Activated CD4-positive, alpha-beta T cell treated with anti-CD3 and anti-CD28 coated beads for 36 hours (primary cell): Measurements from ENCODE around the gene ATP8A1. TPM values are rescaled to one million over a fixed set of nuclear protein-coding genes. Genes with fewer than 3 reads are reported as not detected.
"Not testable (repeated sequence)": the region's sequence is repeated elsewhere in the genome, so short reads cannot be mapped to it uniquely, and the experiment has no call there.

Experiments
- ATAC-seq: fragments of 200-7000 bp; cut with Tn5 transposase; one replicate; pipeline ENCODE4 v1.10.0; 2021; ENCODE audit warnings: mild to moderate bottlenecking, moderate library complexity
- CTCF ChIA-PET: fragments of 350-600 bp; sonication (Branson Sonifier 250); formaldehyde crosslinking; loops from one replicate; lab custom pipeline; 2021; ENCODE audit warnings: antibody characterized with exemption; lab: Charles Lee
- POLR2A ChIA-PET: fragments of 350-600 bp; sonication (Branson Sonifier 250); formaldehyde crosslinking; loops from one replicate; lab custom pipeline; 2021; ENCODE audit warnings: antibody characterized with exemption, inconsistent platforms; lab: Charles Lee
- DNase-seq: peaks from one replicate; pipeline ENCODE4 v3.0.0-alpha.2; 2020
- H3K27ac Mint-ChIP-seq: one replicate; pipeline ENCODE4 v1.8.0; 2021; ENCODE audit warnings: mixed read lengths
- H3K27me3 Mint-ChIP-seq: one replicate; pipeline ENCODE4 v1.8.0; 2021; ENCODE audit warnings: mixed read lengths
- H3K36me3 Mint-ChIP-seq: one replicate; pipeline ENCODE4 v1.8.0; 2021; ENCODE audit warnings: low read depth, mixed read lengths
- H3K4me1 Mint-ChIP-seq: one replicate; pipeline ENCODE4 v1.8.0; 2021; ENCODE audit warnings: mixed read lengths
- H3K4me3 Mint-ChIP-seq: one replicate; pipeline ENCODE4 v1.8.0; 2021; ENCODE audit warnings: mild to moderate bottlenecking, moderate library complexity, mixed read lengths
- H3K9me3 Mint-ChIP-seq: one replicate; pipeline ENCODE4 v1.8.0; 2021; ENCODE audit warnings: low read depth, mixed read lengths
- intact Hi-C, 2 experiments: fragments of 100-400 bp; cut with DNase I in 1 of 2; cut with micrococcal nuclease in 1 of 2; formaldehyde crosslinking; loops; one replicate each; pipeline versions ENCODE4 v1.14.2 to v1.15.1; 2022 to 2024; cut with DNase I, micrococcal nuclease
- total RNA-seq, 2 experiments: library from RNA; stranded (reverse); gene quantifications; one replicate each; pipeline ENCODE4 v1.2.3, GENCODE V29; 2021

Gene ATP8A1
- total RNA-seq, 2 experiments from 2014 or later: 15.1 to 21.1 TPM

GRCh38 chr4:42510225-42510624 is 146.7 kb downstream of the ATP8A1 start:
- DNase-seq: no peak
- CTCF ChIA-PET: interaction anchor here (1.3 to 3.2 kb wide), 2 partner anchors 9 to 10 kb away, joined by 3 to 15 read pairs; no protein-coding TSS in a partner anchor

DNA sequence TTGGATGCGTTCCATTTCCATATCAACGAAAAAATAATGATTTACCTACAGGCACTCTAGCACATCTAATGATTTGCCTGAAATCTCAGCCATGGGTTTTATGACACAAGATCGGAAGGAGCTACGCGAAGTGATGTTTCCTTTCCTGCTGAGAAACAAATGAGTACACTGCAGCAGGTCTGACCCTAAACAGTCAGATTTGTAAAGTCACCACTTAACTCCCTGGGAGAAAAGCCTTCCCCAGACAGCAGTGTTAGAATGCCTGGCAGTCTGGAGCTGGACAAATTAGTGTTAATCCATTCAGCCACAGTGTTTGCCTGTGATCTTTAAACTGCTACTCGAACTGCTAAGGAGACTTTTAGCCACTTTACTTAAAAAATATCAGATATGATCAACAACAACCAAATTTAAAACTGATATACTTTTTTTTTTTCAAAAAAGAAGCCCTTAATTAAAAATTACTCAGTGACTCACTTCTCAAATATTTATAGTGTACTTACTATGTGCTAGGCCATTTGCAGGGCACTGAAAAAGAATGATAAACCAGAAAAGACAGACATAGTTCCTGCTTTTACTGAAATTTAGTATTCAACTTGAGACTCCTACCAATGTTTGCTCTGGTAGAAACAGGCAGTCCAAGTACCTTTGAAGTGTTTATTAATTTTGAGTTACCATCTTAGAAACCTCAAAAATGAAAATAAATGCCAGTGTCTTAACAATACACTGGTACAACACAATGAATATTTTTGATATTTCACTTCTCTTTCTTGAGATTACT is 155.1 kb downstream of the ATP8A1 start:
- intact Hi-C loops: no loop called here
- no peak for DNase-seq
- Mint-ChIP-seq H3K9me3 (no peaks in the 10 kb centered on the region), H3K4me3 (no peak overlapping the region), H3K36me3 (peaks cover 45% of the 10 kb centered on the region), H3K27me3 (no peaks in the 10 kb centered on the region), H3K4me1 (no peaks in the 10 kb centered on the region), H3K27ac (no peak overlapping the region)
- ChIA-PET POLR2A (no interaction called here), CTCF (interaction anchor here (1.0 to 4.1 kb wide), 3 partner anchors 12 to 130 kb away, joined by 3 to 15 read pairs (median 4); no protein-coding TSS in a partner anchor)
- no peak for ATAC-seq

More at GRCh38 chr4:42510225-42510624, 146.7 kb downstream of the ATP8A1 start:
- H3K9me3 Mint-ChIP-seq: no peaks in the 10 kb centered on the region
- no peaks in the 10 kb centered on the region for H3K4me1 Mint-ChIP-seq
- H3K27me3 Mint-ChIP-seq: no peaks in the 10 kb centered on the region
- intact Hi-C loops: no loop called here
- H3K4me3 Mint-ChIP-seq: no peak overlapping the region
- no peak for ATAC-seq
- POLR2A ChIA-PET: no interaction called here
- H3K27ac Mint-ChIP-seq: no peak overlapping the region
- peaks cover 24% of the 10 kb centered on the region for H3K36me3 Mint-ChIP-seq

DNA sequence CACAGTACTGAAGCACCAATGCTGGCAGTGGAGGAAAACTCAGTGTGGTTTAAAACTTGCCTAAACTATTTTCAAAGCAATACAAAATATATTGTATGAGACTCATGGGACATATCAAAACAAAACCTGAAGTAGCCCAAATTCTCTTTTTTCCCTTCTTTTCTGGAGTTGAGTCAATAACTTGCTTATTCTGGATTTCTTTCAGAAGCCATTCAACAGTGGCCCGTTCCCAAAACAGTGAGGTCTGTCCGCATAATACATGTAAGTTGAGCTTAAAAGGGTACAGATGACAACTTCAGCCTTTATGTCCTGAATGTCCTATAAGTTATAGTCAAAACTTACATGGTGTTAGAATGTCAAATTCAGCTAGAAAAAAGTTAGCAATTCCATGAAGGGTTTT is 158.9 kb downstream of the ATP8A1 start:
- no peaks in the 10 kb centered on the region for H3K9me3 Mint-ChIP-seq
- H3K27me3 Mint-ChIP-seq: no peaks in the 10 kb centered on the region
- no peak for ATAC-seq
- CTCF ChIA-PET: interaction anchor here (0.6 to 4.1 kb wide), 3 partner anchors 13 to 41 kb away, joined by 3 to 15 read pairs (median 7); no protein-coding TSS in a partner anchor
- intact Hi-C loops: no loop called here
- H3K4me1 Mint-ChIP-seq: no peaks in the 10 kb centered on the region
- DNase-seq: no peak
- POLR2A ChIA-PET: no interaction called here
- no peak overlapping the region for H3K27ac Mint-ChIP-seq
- peaks cover 26% of the 10 kb centered on the region for H3K36me3 Mint-ChIP-seq
- no peak overlapping the region for H3K4me3 Mint-ChIP-seq

GRCh38 chr4:42497142-42497910 is 159.6 kb downstream of the ATP8A1 start:
- ChIA-PET CTCF (interaction anchor here (2.4 to 4.1 kb wide), 2 partner anchors 14 to 22 kb away, joined by 7 to 15 read pairs; no protein-coding TSS in a partner anchor), POLR2A (no interaction called here)
- no peaks in the 10 kb centered on the region for H3K27me3 Mint-ChIP-seq
- DNase-seq: no peak
- H3K36me3 Mint-ChIP-seq: peaks cover 21% of the 10 kb centered on the region
- H3K27ac Mint-ChIP-seq: no peak overlapping the region
- no peak for ATAC-seq
- no peak overlapping the region for H3K4me3 Mint-ChIP-seq
- H3K4me1 Mint-ChIP-seq: no peaks in the 10 kb centered on the region
- intact Hi-C loops: no loop called here
- no peaks in the 10 kb centered on the region for H3K9me3 Mint-ChIP-seq

DNA sequence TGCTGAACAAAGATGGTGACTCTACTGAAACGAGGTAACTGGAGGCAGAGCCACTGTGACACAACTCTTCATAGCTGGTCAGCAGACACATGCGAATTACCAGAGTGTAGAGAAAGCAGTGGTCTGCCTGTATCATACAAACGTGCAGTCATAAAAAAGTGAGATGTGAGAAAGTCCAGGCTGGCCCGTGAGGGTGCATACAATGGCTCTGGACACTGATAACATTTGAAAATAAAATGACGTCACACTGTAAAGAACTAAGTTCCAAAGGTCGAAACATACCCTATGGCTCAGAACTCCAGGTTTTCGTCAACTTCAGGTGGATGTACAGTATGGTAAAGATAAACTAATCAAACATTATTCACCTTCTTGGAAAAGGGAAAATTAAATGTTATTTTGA is 163.9 kb downstream of the ATP8A1 start:
- no peak overlapping the region for H3K27ac Mint-ChIP-seq
- no peak for ATAC-seq
- CTCF ChIA-PET: no interaction called here
- POLR2A ChIA-PET: no interaction called here
- intact Hi-C loops: no loop called here
- H3K4me1 Mint-ChIP-seq: no peaks in the 10 kb centered on the region
- no peak overlapping the region for H3K4me3 Mint-ChIP-seq
- DNase-seq: no peak
- H3K9me3 Mint-ChIP-seq: no peaks in the 10 kb centered on the region
- H3K27me3 Mint-ChIP-seq: no peaks in the 10 kb centered on the region
- peaks cover 11% of the 10 kb centered on the region for H3K36me3 Mint-ChIP-seq

DNA sequence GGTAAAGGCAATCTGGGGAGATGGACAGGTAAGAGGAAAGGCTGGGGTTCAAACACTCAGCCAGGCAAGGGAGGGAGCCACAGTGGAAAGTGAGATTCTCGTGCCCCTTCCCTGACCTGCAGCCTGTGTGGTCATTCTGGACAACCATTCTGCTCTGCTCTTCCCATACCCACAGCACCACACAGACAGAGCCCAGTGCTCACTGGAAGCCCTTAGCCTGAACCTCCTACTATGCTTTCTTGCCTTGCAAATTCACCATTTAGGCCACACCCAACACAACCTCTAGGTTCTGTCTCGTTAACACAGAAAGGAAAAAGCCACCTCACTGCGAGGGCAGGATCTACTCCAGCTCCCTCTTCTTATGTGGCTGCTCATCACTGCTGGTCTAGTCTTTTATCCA is 166.9 kb downstream of the ATP8A1 start:
- Mint-ChIP-seq H3K27ac (peak overlapping the region; percentile 44), H3K4me3 (no peak overlapping the region), H3K9me3 (no peaks in the 10 kb centered on the region), H3K4me1 (no peaks in the 10 kb centered on the region), H3K36me3 (peaks cover 3% of the 10 kb centered on the region), H3K27me3 (no peaks in the 10 kb centered on the region)
- ATAC-seq (no peak), DNase-seq (no peak)
- intact Hi-C loops: no loop called here
- POLR2A ChIA-PET: no interaction called here
- CTCF ChIA-PET: interaction anchor here (1.4 kb wide), 1 partner anchor 11 kb away, joined by 3 read pairs; no protein-coding TSS in a partner anchor

DNA sequence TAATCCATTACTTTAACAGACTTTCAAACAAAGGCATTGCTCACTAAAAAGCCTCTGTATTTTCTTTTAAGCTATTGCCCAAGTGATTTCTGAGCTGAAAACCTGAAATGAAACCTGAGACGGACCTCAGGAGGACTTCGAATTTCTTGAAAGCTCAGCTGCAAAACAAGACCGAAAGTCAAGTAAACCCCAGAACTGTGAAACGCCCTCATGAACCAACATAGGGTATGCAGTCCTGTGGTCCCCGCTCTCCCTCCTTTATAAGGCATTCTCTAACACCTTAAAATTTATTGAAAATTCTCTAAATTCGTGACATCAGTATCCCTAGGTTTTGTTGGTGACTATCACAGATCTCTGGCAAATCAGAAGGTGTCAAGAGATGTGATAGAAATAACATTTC is 167.8 kb downstream of the ATP8A1 start:
- H3K27ac Mint-ChIP-seq: no peak overlapping the region
- no peaks in the 10 kb centered on the region for H3K27me3 Mint-ChIP-seq
- DNase-seq: no peak
- no peaks in the 10 kb centered on the region for H3K9me3 Mint-ChIP-seq
- intact Hi-C loops: no loop called here
- POLR2A ChIA-PET: interaction anchor here (0.7 kb wide), 1 partner anchor 22 kb away, joined by 3 read pairs; no protein-coding TSS in a partner anchor
- no peak for ATAC-seq
- H3K36me3 Mint-ChIP-seq: peaks cover 2% of the 10 kb centered on the region
- H3K4me3 Mint-ChIP-seq: no peak overlapping the region
- CTCF ChIA-PET: interaction anchor here (1.4 kb wide), 1 partner anchor 12 kb away, joined by 3 read pairs; no protein-coding TSS in a partner anchor
- H3K4me1 Mint-ChIP-seq: no peaks in the 10 kb centered on the region

GRCh38 chr4:42488554-42488953 is 168.4 kb downstream of the ATP8A1 start:
- no peaks in the 10 kb centered on the region for H3K27me3 Mint-ChIP-seq
- H3K4me3 Mint-ChIP-seq: no peak overlapping the region
- no peaks in the 10 kb centered on the region for H3K4me1 Mint-ChIP-seq
- CTCF ChIA-PET: no interaction called here
- POLR2A ChIA-PET: no interaction called here
- no peak for DNase-seq
- H3K36me3 Mint-ChIP-seq: peaks cover 6% of the 10 kb centered on the region
- H3K9me3 Mint-ChIP-seq: no peaks in the 10 kb centered on the region
- H3K27ac Mint-ChIP-seq: no peak overlapping the region
- no peak for ATAC-seq
- intact Hi-C loops: no loop called here

GRCh38 chr4:42488114-42488513 is 168.8 kb downstream of the ATP8A1 start:
- no peak overlapping the region for H3K4me3 Mint-ChIP-seq
- H3K4me1 Mint-ChIP-seq: no peaks in the 10 kb centered on the region
- POLR2A ChIA-PET: no interaction called here
- no peaks in the 10 kb centered on the region for H3K27me3 Mint-ChIP-seq
- peaks cover 7% of the 10 kb centered on the region for H3K36me3 Mint-ChIP-seq
- no peak overlapping the region for H3K27ac Mint-ChIP-seq
- ATAC-seq (no peak), DNase-seq (no peak)
- CTCF ChIA-PET: no interaction called here
- intact Hi-C loops: no loop called here
- no peaks in the 10 kb centered on the region for H3K9me3 Mint-ChIP-seq

- ATAC-seq (no peak), DNase-seq (no peak)
- ChIA-PET POLR2A (no interaction called here), CTCF (no interaction called here)
- H3K9me3 Mint-ChIP-seq: no peaks in the 10 kb centered on the region
- intact Hi-C loops: no loop called here
- no peak overlapping the region for H3K4me3 Mint-ChIP-seq
- no peaks in the 10 kb centered on the region for H3K4me1 Mint-ChIP-seq
- peaks cover 11% of the 10 kb centered on the region for H3K36me3 Mint-ChIP-seq
- no peaks in the 10 kb centered on the region for H3K27me3 Mint-ChIP-seq
- H3K27ac Mint-ChIP-seq: no peak overlapping the region
Observed at GRCh38 chr4:42487230-42487629, 169.7 kb downstream of the ATP8A1 start.

DNA sequence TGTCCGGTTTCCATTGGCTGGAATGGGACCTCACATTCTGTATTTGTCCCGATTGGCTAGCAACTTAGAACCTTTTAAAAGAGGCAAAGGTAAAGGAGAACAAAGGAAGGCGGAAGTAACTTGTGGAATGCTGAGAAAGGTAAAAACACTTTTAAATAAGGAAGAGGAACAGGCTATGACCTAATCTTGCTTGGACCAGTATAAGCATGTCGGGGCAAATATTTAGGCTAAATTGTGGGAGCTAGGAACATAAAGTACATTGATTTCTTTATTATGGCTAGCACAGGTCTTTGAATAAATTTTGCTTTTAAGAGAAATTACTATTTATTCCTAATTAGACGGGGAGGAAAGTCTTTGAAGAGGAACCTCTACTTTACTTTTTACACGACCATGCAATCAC is 170.7 kb downstream of the ATP8A1 start:
- H3K4me1 Mint-ChIP-seq, H3K4me3 Mint-ChIP-seq, intact Hi-C loops, CTCF ChIA-PET, POLR2A ChIA-PET, ATAC-seq, H3K27ac Mint-ChIP-seq, DNase-seq, H3K27me3 Mint-ChIP-seq, H3K9me3 Mint-ChIP-seq: not testable (repeated sequence)
- peaks cover 14% of the 10 kb centered on the region for H3K36me3 Mint-ChIP-seq
